ENCODE data around the gene PRKAB1.

The PRKAB1 gene

DNA sequence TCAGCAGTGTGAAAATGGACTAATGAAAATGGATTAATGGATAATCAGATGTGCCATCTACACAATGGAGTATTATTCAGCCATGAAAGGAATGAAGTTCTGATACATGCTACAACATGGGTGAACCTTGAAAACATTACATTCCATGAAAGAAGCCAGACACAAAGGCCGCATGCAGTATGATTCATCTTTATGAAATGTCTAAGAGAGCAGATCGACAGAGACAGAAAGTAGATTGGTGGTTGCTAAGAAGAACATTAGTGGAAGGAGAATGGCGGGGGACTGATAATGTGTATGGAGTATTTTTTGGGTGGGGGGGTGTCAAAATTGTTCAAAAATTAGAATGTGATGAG is 47.3 kb downstream of the PRKAB1 start:
- TF ChIP-seq, protein P1, sequence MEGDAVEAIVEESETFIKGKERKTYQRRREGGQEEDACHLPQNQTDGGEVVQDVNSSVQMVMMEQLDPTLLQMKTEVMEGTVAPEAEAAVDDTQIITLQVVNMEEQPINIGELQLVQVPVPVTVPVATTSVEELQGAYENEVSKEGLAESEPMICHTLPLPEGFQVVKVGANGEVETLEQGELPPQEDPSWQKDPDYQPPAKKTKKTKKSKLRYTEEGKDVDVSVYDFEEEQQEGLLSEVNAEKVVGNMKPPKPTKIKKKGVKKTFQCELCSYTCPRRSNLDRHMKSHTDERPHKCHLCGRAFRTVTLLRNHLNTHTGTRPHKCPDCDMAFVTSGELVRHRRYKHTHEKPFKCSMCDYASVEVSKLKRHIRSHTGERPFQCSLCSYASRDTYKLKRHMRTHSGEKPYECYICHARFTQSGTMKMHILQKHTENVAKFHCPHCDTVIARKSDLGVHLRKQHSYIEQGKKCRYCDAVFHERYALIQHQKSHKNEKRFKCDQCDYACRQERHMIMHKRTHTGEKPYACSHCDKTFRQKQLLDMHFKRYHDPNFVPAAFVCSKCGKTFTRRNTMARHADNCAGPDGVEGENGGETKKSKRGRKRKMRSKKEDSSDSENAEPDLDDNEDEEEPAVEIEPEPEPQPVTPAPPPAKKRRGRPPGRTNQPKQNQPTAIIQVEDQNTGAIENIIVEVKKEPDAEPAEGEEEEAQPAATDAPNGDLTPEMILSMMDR (IDR thresholded peaks at IDR 0.05), result no peak
- Histone ChIP-seq H3K9me3 (no peaks in the 10 kb centered on the region), H3K27me3 (no peaks in the 10 kb centered on the region), H3K36me3 (peaks cover 87% of the 10 kb centered on the region), H3K4me1 (ENCODE audit: control insufficient read depth in 1 of 2, insufficient read depth in 1 of 2, low read depth in 1 of 2, low read length in 1 of 2) (no peaks in the 10 kb centered on the region), H3K4me3 (ENCODE audit: low read depth in 1 of 2, low read length in 1 of 2) (no peak overlapping the region), H3K27ac (no peak overlapping the region)

DNA sequence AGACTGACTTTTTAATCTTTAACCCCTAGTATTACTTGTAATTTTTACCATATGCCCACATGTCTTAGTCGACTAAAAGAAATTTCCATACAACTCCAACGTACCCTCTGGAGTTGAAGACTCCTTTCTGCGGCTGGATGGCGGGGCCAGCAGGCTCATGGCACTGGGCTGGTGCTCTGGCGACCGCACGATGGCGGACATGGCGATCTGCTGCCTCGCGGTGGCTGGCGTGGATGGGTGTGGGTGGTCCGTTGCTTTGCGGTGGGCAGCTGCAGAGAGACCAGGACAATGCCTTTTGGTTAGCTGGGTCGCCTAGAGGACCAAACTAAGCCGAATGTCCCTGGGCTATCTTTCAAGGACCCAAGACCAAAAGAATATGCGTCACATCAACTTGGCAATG is 50.2 kb downstream of the PRKAB1 start:
- H3K4me3 ChIP-seq (ENCODE audit: low read depth in 1 of 2, low read length in 1 of 2), result no peak overlapping the region
- H3K4me1 ChIP-seq (ENCODE audit: control insufficient read depth in 1 of 2, insufficient read depth in 1 of 2, low read depth in 1 of 2, low read length in 1 of 2), result no peaks in the 10 kb centered on the region
- no peaks in the 10 kb centered on the region for H3K9me3 ChIP-seq
- no peaks in the 10 kb centered on the region for H3K27me3 ChIP-seq
- H3K36me3 ChIP-seq, result peaks cover 73% of the 10 kb centered on the region
- H3K27ac ChIP-seq, result no peak overlapping the region
- TF ChIP-seq, protein P1 (IDR thresholded peaks at IDR 0.05), result no peak

DNA sequence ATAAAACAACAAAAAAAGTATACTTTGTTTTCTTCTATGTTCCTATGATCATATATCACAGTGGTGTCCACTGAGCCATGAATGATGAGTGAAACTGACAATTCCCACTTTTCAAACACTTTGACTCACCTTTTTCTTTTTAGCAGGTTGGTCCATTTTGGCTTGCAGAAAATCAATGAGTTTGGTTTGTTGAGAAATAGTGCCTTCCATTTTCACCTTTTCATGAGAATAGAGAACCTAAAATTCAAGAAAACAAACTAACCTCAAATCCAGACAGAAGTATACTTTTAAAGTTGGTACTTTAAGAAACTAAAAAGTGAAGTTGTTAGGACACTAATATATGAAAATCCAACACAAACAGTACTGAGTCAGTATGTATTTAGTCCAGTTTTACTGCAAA is 52.4 kb downstream of the PRKAB1 start:
- Histone ChIP-seq H3K4me1 (ENCODE audit: control insufficient read depth in 1 of 2, insufficient read depth in 1 of 2, low read depth in 1 of 2, low read length in 1 of 2) (no peaks in the 10 kb centered on the region), H3K36me3 (peaks cover 56% of the 10 kb centered on the region), H3K9me3 (no peaks in the 10 kb centered on the region), H3K27me3 (no peaks in the 10 kb centered on the region), H3K27ac (no peak overlapping the region), H3K4me3 (ENCODE audit: low read depth in 1 of 2, low read length in 1 of 2) (no peak overlapping the region)
- TF ChIP-seq, protein P1 (IDR thresholded peaks at IDR 0.05), result no peak

DNA sequence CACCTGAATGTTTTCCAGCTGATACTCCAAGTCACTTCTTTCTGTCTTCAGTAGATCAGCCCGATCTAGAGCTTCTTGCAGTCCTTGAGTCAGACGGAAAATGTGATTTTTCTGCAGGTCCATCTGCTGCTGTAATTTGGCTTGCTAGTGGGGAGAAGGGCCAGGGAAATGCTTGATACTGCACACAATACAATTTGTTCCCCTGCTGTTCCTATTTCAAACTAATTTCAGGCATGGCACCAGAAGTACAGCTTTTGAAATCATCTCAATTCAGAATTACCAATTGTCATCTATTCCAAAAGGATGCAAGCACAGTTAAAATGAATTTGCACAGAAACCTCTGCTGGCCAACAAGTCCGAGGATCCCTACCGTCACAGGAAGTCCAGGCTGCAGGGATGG is 53.4 kb downstream of the PRKAB1 start:
- no peaks in the 10 kb centered on the region for H3K27me3 ChIP-seq
- peaks cover 53% of the 10 kb centered on the region for H3K36me3 ChIP-seq
- TF ChIP-seq, protein P1 (IDR thresholded peaks at IDR 0.05), result no peak
- no peak overlapping the region for H3K27ac ChIP-seq
- no peak overlapping the region for H3K4me3 ChIP-seq (ENCODE audit: low read depth in 1 of 2, low read length in 1 of 2)
- H3K4me1 ChIP-seq (ENCODE audit: control insufficient read depth in 1 of 2, insufficient read depth in 1 of 2, low read depth in 1 of 2, low read length in 1 of 2), result no peaks in the 10 kb centered on the region
- H3K9me3 ChIP-seq, result no peaks in the 10 kb centered on the region

DNA sequence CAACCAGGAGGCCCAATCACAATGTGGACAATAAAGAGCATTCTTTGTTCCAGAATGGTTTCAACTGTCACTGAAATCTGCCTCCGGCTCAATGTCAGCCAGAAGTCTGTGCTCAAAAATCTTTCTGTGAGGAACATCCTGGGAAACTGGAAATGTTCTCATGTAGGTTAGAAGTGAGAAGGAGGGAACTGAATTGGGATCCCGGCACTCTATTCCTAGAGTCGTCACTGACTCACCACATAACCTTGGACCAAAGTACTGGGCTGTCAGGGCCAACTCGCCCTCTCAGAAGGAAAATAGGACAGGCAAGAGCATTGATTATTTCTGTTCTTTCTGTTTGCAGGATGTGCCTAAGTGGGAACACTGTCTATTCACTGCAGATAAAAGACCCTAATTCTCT is 57.6 kb downstream of the PRKAB1 start:
- Histone ChIP-seq H3K4me3 (ENCODE audit: low read depth in 1 of 2, low read length in 1 of 2) (no peak overlapping the region), H3K4me1 (ENCODE audit: control insufficient read depth in 1 of 2, insufficient read depth in 1 of 2, low read depth in 1 of 2, low read length in 1 of 2) (no peaks in the 10 kb centered on the region), H3K27ac (no peak overlapping the region), H3K27me3 (no peaks in the 10 kb centered on the region), H3K36me3 (peaks cover 55% of the 10 kb centered on the region), H3K9me3 (no peaks in the 10 kb centered on the region)
- TF ChIP-seq, protein P1 (IDR thresholded peaks at IDR 0.05), result no peak

All from neutrophil (primary cell).